Measurements from ENCODE around the gene TAF6. TPM values are rescaled to one million over a fixed set of nuclear protein-coding genes. Genes with fewer than 3 reads are reported as not detected.
A peak's percentile ranks its signal among the peaks of the same experiment; 100 is the strongest.

The TAF6 gene
- total RNA-seq, 1 donor from 2014 or later, result 63.7 TPM

DNA sequence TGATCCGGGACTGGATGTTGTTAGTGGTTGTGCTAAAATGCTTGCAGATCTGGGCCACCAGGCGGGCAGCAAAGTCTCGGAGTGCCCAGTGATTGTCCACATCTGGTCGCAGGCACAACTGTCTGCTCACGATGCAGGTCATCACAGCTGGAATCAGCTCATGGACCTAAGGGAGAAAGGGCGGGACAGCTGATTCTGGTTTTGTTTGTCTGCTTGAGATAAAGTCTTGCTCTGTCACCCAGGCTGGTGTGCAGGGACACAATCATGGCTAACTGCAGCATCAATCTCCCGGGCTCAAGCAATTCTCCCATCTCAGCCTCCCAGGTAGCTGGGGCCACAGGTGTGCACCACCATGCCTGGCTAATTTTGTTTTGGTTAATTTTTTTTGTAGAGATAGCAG lies 8.0 kb downstream of the TAF6 start:
- Mint-ChIP-seq H3K27me3 (ENCODE audit: low read depth) (no peaks in the 10 kb centered on the region), H3K36me3 (peaks cover 25% of the 10 kb centered on the region), H3K4me3 (no peak overlapping the region), H3K4me1 (no peaks in the 10 kb centered on the region), H3K27ac (no peak overlapping the region), H3K9me3 (no peaks in the 10 kb centered on the region)
- no peak for DNase-seq (ENCODE audit: low spot score in 2 of 2, unreplicated experiment in 2 of 2)
- TF ChIP-seq, protein P1, sequence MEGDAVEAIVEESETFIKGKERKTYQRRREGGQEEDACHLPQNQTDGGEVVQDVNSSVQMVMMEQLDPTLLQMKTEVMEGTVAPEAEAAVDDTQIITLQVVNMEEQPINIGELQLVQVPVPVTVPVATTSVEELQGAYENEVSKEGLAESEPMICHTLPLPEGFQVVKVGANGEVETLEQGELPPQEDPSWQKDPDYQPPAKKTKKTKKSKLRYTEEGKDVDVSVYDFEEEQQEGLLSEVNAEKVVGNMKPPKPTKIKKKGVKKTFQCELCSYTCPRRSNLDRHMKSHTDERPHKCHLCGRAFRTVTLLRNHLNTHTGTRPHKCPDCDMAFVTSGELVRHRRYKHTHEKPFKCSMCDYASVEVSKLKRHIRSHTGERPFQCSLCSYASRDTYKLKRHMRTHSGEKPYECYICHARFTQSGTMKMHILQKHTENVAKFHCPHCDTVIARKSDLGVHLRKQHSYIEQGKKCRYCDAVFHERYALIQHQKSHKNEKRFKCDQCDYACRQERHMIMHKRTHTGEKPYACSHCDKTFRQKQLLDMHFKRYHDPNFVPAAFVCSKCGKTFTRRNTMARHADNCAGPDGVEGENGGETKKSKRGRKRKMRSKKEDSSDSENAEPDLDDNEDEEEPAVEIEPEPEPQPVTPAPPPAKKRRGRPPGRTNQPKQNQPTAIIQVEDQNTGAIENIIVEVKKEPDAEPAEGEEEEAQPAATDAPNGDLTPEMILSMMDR (IDR thresholded peaks at IDR 0.05; ENCODE audit: unreplicated experiment), result no peak

DNA sequence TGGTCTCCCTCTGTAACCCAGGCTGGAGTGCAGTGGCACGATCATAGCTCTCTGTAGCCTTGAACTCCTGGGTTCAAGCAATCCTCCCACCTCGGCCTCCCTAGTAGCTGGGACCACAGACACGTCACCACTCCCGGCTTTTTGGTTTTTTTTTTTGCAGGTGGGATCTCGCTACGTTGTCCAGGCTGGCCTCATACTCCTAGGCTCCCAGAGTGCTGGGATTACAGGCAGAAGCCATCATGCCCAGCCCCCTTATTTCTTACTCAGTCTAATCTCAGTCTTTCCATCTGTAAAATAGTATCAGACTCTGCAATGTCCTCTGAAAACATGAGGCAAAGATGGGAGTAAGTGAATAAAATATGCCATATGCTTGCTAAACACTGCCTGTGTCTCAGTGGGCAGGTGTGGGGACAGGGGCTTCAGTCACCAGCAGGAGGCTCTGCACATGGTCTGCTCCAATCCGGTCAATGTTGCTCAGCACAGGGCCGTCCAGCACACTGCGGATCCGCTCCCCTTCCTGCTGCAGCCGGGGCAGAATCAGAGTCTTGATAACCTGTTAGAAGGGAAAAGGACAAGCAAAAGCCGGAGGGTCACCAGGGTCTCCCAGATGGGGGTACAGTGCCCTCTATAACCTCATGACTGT lies 9.5 kb downstream of the TAF6 start:
- no peak for DNase-seq (ENCODE audit: low spot score in 2 of 2, unreplicated experiment in 2 of 2)
- Mint-ChIP-seq H3K4me1 (no peaks in the 10 kb centered on the region), H3K36me3 (peaks cover 22% of the 10 kb centered on the region), H3K27ac (no peak overlapping the region), H3K9me3 (no peaks in the 10 kb centered on the region), H3K4me3 (no peak overlapping the region), H3K27me3 (ENCODE audit: low read depth) (no peaks in the 10 kb centered on the region)
- TF ChIP-seq, protein P1 (IDR thresholded peaks at IDR 0.05; ENCODE audit: unreplicated experiment), result no peak

DNA sequence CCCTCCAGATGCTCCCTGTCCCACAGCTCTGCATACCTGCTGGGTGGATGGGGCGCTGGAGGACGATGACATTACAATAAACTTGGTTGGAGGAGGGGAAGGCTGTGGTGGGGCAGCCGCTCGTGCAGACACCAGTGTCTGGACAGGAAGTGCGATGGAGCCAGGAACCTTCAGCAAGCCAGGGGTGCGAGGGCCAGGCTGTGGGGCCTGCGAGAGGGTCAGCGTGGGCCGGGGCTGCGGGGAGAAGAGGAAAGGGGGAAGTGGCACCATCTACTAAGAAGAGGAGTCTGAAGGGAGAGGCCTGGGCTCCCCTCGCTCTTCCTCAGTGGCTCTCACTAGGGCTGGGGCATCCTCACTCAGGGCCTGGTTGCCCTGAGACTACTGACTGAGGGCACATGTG lies 11.3 kb downstream of the TAF6 start:
- Mint-ChIP-seq H3K36me3 (peaks cover 21% of the 10 kb centered on the region), H3K4me3 (no peak overlapping the region), H3K4me1 (peaks cover 2% of the 10 kb centered on the region), H3K27ac (peak overlapping the region; percentile 30), H3K27me3 (ENCODE audit: low read depth) (no peaks in the 10 kb centered on the region), H3K9me3 (no peaks in the 10 kb centered on the region)
- TF ChIP-seq, protein P1 (IDR thresholded peaks at IDR 0.05; ENCODE audit: unreplicated experiment), result no peak
- DNase-seq (ENCODE audit: low spot score in 2 of 2, unreplicated experiment in 2 of 2), result no peak

DNA sequence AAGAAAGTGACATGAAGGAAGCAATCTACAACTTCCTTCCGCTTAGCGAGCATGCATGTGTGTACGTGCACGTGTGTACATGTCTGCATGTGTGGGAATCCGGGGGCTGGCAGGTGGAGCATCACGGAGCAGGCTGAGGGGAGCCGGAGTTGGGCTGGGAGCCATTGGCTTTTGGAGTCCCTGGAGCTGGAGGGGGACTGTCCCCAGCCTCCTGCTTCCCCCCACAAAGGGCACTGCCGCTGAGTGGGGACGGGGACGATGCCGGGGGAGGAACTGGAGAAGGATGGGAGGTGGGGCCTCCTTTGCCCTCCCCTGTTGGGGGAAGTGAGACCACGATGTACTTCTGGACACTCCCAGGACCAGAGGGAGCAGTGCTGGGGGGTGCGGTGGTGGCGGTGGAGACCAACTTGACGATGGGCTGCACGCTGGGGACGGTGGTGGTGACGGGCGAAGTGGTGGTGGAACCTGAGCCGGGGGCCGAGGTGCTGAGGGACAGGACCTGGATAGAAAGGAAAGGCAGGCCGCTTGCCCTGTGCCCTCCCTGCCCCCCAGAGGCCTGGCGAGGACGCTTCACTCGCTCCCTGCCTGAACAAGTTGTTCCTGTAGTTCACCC lies 11.9 kb downstream of the TAF6 start:
- no peak for DNase-seq (ENCODE audit: low spot score in 2 of 2, unreplicated experiment in 2 of 2)
- TF ChIP-seq, protein P1 (IDR thresholded peaks at IDR 0.05; ENCODE audit: unreplicated experiment), result no peak
- H3K4me3 Mint-ChIP-seq, result no peak overlapping the region
- no peak overlapping the region for H3K27ac Mint-ChIP-seq
- H3K27me3 Mint-ChIP-seq (ENCODE audit: low read depth), result no peaks in the 10 kb centered on the region
- H3K9me3 Mint-ChIP-seq, result no peaks in the 10 kb centered on the region
- H3K36me3 Mint-ChIP-seq, result peaks cover 19% of the 10 kb centered on the region
- peaks cover 7% of the 10 kb centered on the region for H3K4me1 Mint-ChIP-seq

DNA sequence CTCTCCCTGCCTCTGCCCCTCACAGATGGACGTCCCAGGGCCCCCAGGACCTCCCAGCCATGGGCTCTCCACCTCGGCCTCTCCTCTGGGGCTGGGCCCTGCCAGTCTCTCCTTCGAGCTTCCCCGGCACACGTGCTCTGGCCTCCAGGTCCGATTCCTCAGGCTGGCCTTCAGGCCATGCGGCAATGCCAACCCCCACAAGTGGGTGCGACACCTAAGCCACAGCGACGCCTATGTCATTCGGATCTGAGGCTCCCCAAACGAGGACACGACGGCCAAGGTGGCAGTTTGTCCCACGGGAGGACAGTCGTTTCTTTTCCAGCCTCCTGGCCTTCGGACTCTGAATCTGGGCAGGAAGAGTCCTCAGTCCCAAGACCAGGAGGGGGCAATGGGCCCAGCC lies 12.5 kb downstream of the TAF6 start:
- H3K27ac Mint-ChIP-seq, result no peak overlapping the region
- H3K4me1 Mint-ChIP-seq, result peaks cover 7% of the 10 kb centered on the region
- DNase-seq (ENCODE audit: low spot score in 2 of 2, unreplicated experiment in 2 of 2), result no peak
- H3K36me3 Mint-ChIP-seq, result peaks cover 19% of the 10 kb centered on the region
- TF ChIP-seq, protein P1 (IDR thresholded peaks at IDR 0.05; ENCODE audit: unreplicated experiment), result no peak
- no peaks in the 10 kb centered on the region for H3K27me3 Mint-ChIP-seq (ENCODE audit: low read depth)
- H3K4me3 Mint-ChIP-seq, result no peak overlapping the region
- no peaks in the 10 kb centered on the region for H3K9me3 Mint-ChIP-seq
